22Rv1 (cell line): ENCODE measurements around the gene TTC31.

Experiments used
- H3K27ac ChIP-seq: fragments of 450-650 bp; 2 replicates; pipeline ENCODE4 v1.5.1; 2017
- CTCF ChIP-seq: fragments of 450-650 bp; IDR thresholded peaks from 2 replicates; pipeline ENCODE4 v1.5.1; 2017; ENCODE audit warnings: mild to moderate bottlenecking
- ZFX ChIP-seq: fragments of 450-650 bp; IDR thresholded peaks from 2 replicates; pipeline ENCODE4 v1.6.1; 2017; ENCODE audit warnings: antibody characterized with exemption, borderline replicate concordance

TTC31 gene

DNA sequence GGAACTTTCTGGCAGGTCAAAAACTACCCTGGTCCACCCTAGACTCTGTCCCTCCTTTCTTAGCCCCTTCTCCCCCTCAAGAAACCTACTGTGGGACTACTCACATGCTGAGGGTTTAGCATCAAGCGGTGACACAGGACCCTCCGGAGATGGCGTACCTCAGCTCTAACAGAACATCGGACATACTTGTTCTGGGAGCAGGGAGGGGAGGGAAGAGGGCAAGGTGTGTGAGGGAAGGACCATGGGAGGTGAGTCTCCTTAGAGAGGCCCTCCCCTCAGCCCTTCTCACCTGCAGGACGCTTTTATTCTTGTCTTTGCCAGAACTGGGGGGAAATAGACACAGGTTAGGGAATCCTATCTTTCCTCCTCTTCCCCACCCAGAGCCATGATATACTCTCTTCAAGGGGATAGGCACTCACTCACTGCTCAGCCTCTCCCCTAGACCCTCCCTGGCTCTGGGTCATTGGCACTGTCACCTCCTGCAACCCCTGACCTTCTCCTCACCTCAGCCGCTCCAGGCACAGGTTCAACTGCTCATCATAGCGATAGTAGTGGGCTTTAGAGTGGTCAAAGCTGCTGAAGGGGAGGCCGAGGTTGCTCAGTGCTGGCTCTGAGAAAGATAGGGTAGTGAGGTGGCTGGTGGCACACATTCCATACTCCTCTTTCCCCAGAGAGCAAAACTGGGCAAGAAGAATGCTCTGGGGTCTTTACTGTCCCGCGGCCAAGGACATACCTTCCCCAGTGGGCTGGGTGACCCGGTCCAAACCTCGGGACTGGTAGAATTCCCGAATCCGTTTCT is 22.8 kb downstream of the TTC31 start:
- TF ChIP-seq CTCF (no peak), ZFX (no peak)
- H3K27ac ChIP-seq, result peak overlapping the region; percentile 97

- TF ChIP-seq ZFX (no peak), CTCF (no peak)
- peak within 1 kb of the TSS; percentile 97 for H3K27ac ChIP-seq
Measured at GRCh38 chr2:74507145-74507925, 24.5 kb downstream of the TTC31 start, which contains the start of gene PCGF1. Gene PCGF1 (minus strand): TSS chr2:74507695. CDS start chr2:74507668, 27 bp downstream.

DNA sequence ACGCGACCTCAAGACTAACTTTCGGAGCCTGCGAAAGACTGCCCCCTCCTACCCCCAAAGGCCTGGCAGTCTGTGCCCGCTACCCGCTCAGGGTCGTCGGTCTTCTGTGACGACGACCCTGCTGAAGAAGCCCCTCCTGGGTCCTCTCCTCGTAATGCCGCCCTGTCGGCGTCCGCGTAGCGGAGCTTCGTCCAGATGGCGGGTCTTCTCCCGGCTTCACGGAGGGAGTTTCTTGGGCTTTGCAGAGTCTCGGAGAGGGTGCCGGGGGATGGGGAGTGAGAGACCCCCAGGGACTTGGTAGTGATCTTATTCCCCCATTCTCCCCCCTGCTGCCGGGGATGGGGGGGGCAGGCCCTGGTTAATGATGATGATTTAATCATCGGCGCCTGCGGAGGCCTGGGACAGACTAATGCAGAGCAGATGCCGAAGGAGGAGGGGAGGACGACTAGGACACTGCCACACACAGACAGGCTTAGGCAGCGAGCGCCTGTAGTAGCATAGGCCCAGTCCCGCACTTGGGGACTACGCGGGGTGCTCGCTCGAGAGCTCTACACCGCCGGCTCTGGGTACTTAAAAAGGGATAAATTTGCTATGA is 25.1 kb downstream of the TTC31 start:
- no peak for TF ChIP-seq ZFX
- no peak for TF ChIP-seq CTCF
- peak overlapping the region; percentile 97 for H3K27ac ChIP-seq

DNA sequence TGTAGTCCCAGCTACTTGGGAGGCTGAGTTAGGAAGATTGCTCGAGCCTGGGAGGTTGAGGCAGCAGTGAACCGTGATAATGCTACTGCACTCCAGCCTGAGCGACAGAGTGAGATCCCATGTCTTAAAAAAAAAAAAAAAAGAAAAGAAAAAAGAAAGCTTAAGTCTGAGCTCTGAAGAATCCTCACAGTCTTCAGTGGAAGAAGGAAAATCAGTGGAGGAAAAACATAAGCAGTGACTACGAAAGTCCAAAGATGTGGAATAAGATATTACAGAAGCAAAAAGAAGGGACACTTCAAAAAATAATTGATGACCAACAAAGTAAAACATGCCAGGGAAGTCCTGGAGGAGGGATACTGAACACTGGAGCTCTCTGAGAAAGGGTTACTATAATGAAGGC is 27.4 kb downstream of the TTC31 start:
- H3K27ac ChIP-seq, result no peak overlapping the region
- TF ChIP-seq CTCF (no peak), ZFX (no peak)

DNA sequence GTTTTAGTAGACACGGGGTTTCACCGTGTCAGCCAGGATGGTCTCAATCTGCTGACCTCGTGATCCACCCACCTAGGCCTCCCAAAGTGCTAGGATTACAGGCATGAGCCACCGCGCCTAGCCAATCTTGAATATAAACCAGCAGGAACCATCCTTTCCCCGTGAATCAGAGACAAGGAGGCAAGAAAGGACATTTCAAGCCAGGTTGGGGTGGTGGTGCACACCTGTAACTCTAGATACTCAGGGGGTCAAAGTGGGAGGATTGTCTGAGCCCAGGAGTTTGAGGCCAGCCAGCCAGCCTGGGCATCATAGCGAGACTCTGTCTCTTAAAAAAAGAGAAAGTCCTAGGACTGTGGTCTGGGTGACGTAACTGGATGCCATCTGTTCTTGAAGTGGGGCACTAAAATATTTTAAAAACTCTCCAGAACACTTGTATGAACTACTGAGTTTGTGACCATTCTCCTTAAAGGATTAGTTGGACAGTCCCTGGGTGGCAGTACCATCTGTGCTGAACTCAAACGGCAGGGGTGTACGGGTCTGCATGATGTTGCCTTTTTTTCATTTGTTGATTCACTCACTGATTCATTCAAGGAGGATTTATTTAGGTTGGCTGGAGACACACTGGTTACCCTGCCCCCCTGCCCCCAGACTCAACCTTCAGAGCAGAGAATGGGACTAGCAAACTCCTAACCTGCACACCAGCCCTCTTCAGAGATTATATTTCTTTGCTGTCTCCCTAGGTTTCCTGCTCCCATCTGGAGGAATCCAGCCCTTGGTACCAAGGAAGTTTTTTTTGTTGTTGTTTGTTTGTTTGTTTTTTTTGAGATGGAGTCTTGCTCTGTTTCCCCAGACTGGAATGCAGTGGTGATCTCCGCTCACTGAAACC is 28.5 kb downstream of the TTC31 start:
- TF ChIP-seq CTCF (no peak), ZFX (no peak)
- H3K27ac ChIP-seq, result no peak overlapping the region

DNA sequence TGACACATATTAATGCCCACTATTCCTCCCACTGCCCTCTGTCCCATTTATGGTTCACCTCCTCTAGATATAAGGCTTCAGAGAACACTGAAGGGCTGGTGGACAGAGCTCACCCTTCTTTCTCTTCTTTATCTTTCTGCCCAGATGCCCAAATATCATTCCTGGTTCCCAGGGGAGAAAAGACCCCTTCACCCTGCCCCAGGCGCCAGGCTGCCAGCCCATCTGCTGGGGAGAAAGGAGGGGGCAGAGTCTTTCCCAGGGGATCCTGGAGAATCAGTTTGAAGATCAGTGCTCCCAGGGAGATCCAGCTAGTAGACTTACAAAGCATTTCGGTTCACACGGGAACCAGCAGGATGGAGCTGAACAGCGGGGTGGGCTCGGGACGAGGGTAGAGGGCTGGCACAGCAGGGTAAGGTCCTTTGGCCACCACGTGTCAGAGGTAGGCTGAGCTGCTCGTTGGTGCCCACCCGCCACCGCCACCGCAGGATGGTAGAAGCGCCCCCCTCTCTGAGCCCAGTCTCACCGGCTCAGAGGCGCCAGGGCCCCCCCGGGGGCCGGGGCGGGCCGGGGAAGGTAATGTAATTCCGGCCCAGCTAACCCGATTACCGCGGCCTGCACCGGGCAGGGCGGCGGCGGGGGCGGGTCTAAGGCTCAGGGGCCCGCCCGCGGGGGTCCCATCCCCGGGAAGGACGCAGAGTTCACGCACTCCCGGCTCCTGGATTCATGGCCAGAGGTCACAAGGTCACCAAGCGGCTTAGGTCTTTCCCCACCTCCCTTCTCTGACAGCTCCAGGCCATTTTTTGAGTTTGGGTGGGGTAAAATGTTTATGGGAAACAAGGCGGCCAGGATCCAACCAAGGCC is 30.1 kb downstream of the TTC31 start:
- peak overlapping the region; percentile 44 for H3K27ac ChIP-seq
- TF ChIP-seq ZFX (no peak), CTCF (no peak)
